ENCODE measurements around the gene CLIC5.

GRCh38 chr6:45966797-45967196, 48.9 kb downstream of the CLIC5 start:
- TF ChIP-seq CTCF (IDR thresholded peaks at IDR 0.05; ENCODE audit: insufficient read depth, low read length) (no peak), REST (IDR thresholded peaks at IDR 0.05; ENCODE audit: insufficient replicate concordance, low read depth) (no peak), SPI1 (IDR thresholded peaks at IDR 0.05; ENCODE audit: borderline replicate concordance, low read depth) (no peak), POLR2AphosphoS5 (IDR thresholded peaks at IDR 0.05; ENCODE audit: low read depth) (no peak)

All from HL-60 (cell line).